Activated naive CD4-positive, alpha-beta T cell treated with anti-CD3 and anti-CD28 coated beads, Interleukin-2, amount 10 ng/mL, durations not matched to agents 5 hours and 36 hours (primary cell): ENCODE measurements around the gene PSME3IP1. TPM values are rescaled to one million over a fixed set of nuclear protein-coding genes. Genes with fewer than 3 reads are reported as not detected.

Experiments
- total RNA-seq, 2 experiments: library from RNA; stranded (reverse); gene quantifications; one replicate each; pipeline ENCODE4 v1.2.3, GENCODE V29; 2021

The PSME3IP1 gene
- 100 to 1,000 TPM; 112 to 113 TPM for total RNA-seq

GRCh38 chr16:57185945-57186871 lies at the start of gene PSME3IP1, which contains the start of gene RSPRY1:
Gene PSME3IP1 (minus strand): TSS chr16:57186039. CDS start chr16:57173854, 12,185 bp downstream.
Gene RSPRY1 (plus strand): TSS chr16:57186329. CDS start chr16:57204659, 18,330 bp downstream.

Other genes with a start within 250 kb of the PSME3IP1 start
- not detected for gene CETP, start 224.1 kb downstream of the PSME3IP1 start, total RNA-seq
- 100 to 1,000 TPM; 396 to 413 TPM for gene NLRC5, start 196.5 kb downstream of the PSME3IP1 start, total RNA-seq
- gene CPNE2, start 93.5 kb downstream of the PSME3IP1 start, total RNA-seq = 1 to 10 TPM; 7.3 to 7.7 TPM
- 10 to 100 TPM; 30.2 to 31.6 TPM for gene RSPRY1, start 290 bp upstream of the PSME3IP1 start, total RNA-seq
- gene ARL2BP, start 59.2 kb upstream of the PSME3IP1 start, total RNA-seq = 10 to 100 TPM; 34.7 to 35.4 TPM
- under 1 TPM; 0.55 to 0.66 TPM for gene PLLP, start 98.6 kb upstream of the PSME3IP1 start, total RNA-seq
- gene CCL22, start 172.7 kb upstream of the PSME3IP1 start, total RNA-seq = 1 to 10 TPM; 2.7 to 2.8 TPM
- gene CX3CL1, start 186.5 kb upstream of the PSME3IP1 start, total RNA-seq = not detected
- gene CCL17, start 218.7 kb upstream of the PSME3IP1 start, total RNA-seq = 1 to 10 TPM; 2.2 to 2.5 TPM